ENCODE data around the gene SATB2. TPM values are rescaled to one million over a fixed set of nuclear protein-coding genes. Genes with fewer than 3 reads are reported as not detected.

SATB2 gene
- total RNA-seq, 1 experiment from 2014 or later = 7.8 TPM

- H3K4me1 ChIP-seq (replicated peaks; ENCODE audit: insufficient read depth) = peaks cover 7% of the 10 kb centered on the region; the same call in 1 of the 2 replicates
- H3K9me3 ChIP-seq (ENCODE audit: insufficient read depth, low read depth) = no peaks in the 10 kb centered on the region
- ChIA-PET CTCF (no interaction called here), POLR2A (ENCODE audit: unreplicated experiment) (no interaction called here)
- 0 out of 2 replicates have a peak, but pooled peaks cover 13% of the 10 kb centered on the region for H3K27me3 ChIP-seq (ENCODE audit: insufficient read depth, low read depth)
- no peaks in the 10 kb centered on the region for H3K79me2 ChIP-seq (ENCODE audit: low read depth)
- H3K4me3 ChIP-seq = no peak overlapping the region
- H4K20me1 ChIP-seq (ENCODE audit: insufficient read depth) = no peaks in the 10 kb centered on the region
- intact Hi-C loops (cut with micrococcal nuclease; ENCODE audit: unreplicated experiment) = no loop called here
- no peaks in the 10 kb centered on the region for H3K36me3 ChIP-seq (ENCODE audit: low read depth)
- no TSS peak for BruUV-seq (replicated peaks)
- no peak overlapping the region for H2AFZ ChIP-seq
- no peaks in the 10 kb centered on the region for H3K9me2 ChIP-seq (ENCODE audit: insufficient read depth)
- H3K4me2 ChIP-seq = no peak overlapping the region; the same call in 1 of the 2 replicates
- 0 out of 2 replicates have a peak, but pooled peaks cover 8% of the 10 kb centered on the region for H3F3A ChIP-seq (ENCODE audit: insufficient read depth, low read depth)
- no peak for TF ChIP-seq EZH2 (IDR thresholded peaks at IDR 0.05; ENCODE audit: low read depth)
- no peak for TF ChIP-seq CTCF (conservative IDR thresholded peaks at IDR 0.05)
- DNase-seq = no peak
- no peak overlapping the region for H3K27ac ChIP-seq
Observed at GRCh38 chr2:199462347-199462955, 4.7 kb upstream of the SATB2 start.

GRCh38 chr2:199461711-199462346 is 4.1 kb upstream of the SATB2 start:
- no TSS peak for BruUV-seq (replicated peaks)
- DNase-seq = no peak
- ChIA-PET POLR2A (ENCODE audit: unreplicated experiment) (no interaction called here), CTCF (no interaction called here)
- no peak overlapping the region for H2AFZ ChIP-seq
- TF ChIP-seq EZH2 (IDR thresholded peaks at IDR 0.05; ENCODE audit: low read depth) (no peak), CTCF (conservative IDR thresholded peaks at IDR 0.05) (no peak)
- H3K27me3 ChIP-seq (ENCODE audit: insufficient read depth, low read depth) = 0 out of 2 replicates have a peak, but pooled peaks cover 12% of the 10 kb centered on the region
- H4K20me1 ChIP-seq (ENCODE audit: insufficient read depth) = no peaks in the 10 kb centered on the region
- no peaks in the 10 kb centered on the region for H3K79me2 ChIP-seq (ENCODE audit: low read depth)
- no peak overlapping the region for H3K27ac ChIP-seq
- H3F3A ChIP-seq (ENCODE audit: insufficient read depth, low read depth) = 0 out of 2 replicates have a peak, but pooled peaks cover 8% of the 10 kb centered on the region
- H3K4me2 ChIP-seq = peak overlapping the region; percentile 100
- no peaks in the 10 kb centered on the region for H3K9me2 ChIP-seq (ENCODE audit: insufficient read depth)
- H3K4me1 ChIP-seq (replicated peaks; ENCODE audit: insufficient read depth) = peaks cover 9% of the 10 kb centered on the region; the same call in 1 of the 2 replicates
- intact Hi-C loops (cut with micrococcal nuclease; ENCODE audit: unreplicated experiment) = no loop called here
- no peaks in the 10 kb centered on the region for H3K36me3 ChIP-seq (ENCODE audit: low read depth)
- peak overlapping the region; percentile 69; the same call in 1 of the 2 replicates for H3K4me3 ChIP-seq
- no peaks in the 10 kb centered on the region for H3K9me3 ChIP-seq (ENCODE audit: insufficient read depth, low read depth)

- Histone ChIP-seq H3K4me1 (replicated peaks; ENCODE audit: insufficient read depth) (peaks cover 16% of the 10 kb centered on the region; the same call in 1 of the 2 replicates), H3K27ac (peak overlapping the region; percentile 78; the same call in 1 of the 2 replicates), H3K79me2 (ENCODE audit: low read depth) (no peaks in the 10 kb centered on the region), H3K4me3 (peak overlapping the region; percentile 69), H3K4me2 (peak overlapping the region; percentile 100), H3K27me3 (ENCODE audit: insufficient read depth, low read depth) (0 out of 2 replicates have a peak, but pooled peaks cover 6% of the 10 kb centered on the region), H4K20me1 (ENCODE audit: insufficient read depth) (no peaks in the 10 kb centered on the region), H3K36me3 (ENCODE audit: low read depth) (no peaks in the 10 kb centered on the region), H3K9me3 (ENCODE audit: insufficient read depth, low read depth) (no peaks in the 10 kb centered on the region), H3F3A (ENCODE audit: insufficient read depth, low read depth) (0 out of 2 replicates have a peak, but pooled peaks cover 8% of the 10 kb centered on the region), H2AFZ (peak overlapping the region; percentile 84), H3K9me2 (ENCODE audit: insufficient read depth) (no peaks in the 10 kb centered on the region)
- CTCF ChIA-PET = no interaction called here
- no peak for DNase-seq
- BruUV-seq (replicated peaks) = no TSS peak
- TF ChIP-seq EZH2 (IDR thresholded peaks at IDR 0.05; ENCODE audit: low read depth) (no peak), CTCF (conservative IDR thresholded peaks at IDR 0.05) (no peak)
- intact Hi-C loops (cut with micrococcal nuclease; ENCODE audit: unreplicated experiment) = no loop called here
- POLR2A ChIA-PET (ENCODE audit: unreplicated experiment) = no interaction called here
Observed at GRCh38 chr2:199460846-199461710, 3.3 kb upstream of the SATB2 start.
